Uterus (tissue), 4 donors: ENCODE data around the gene MEP1B. TPM values are rescaled to one million over a fixed set of nuclear protein-coding genes. Genes with fewer than 3 reads are reported as not detected.

Experiments
- DNase-seq, 2 donors: peaks; one replicate each; pipeline ENCODE4 v3.0.0-alpha.2; 2019 to 2020
- H3K27ac ChIP-seq, 2 donors: fragments of 200-600 bp; sonication (generic); 1 replicate in 1 of 2; 2 replicates in 1 of 2; pipeline ENCODE4 v1.5.1; 2016 to 2018
- H3K27me3 ChIP-seq, 2 donors: fragments of 200-600 bp; sonication (generic); one replicate each; pipeline ENCODE4 v1.5.1; 2018 to 2019; ENCODE audit warnings: control low read depth in 1 of 2
- H3K36me3 ChIP-seq, 2 donors: fragments of 200-600 bp; sonication (generic); one replicate each; pipeline ENCODE4 v1.5.1; 2019; ENCODE audit warnings: control low read depth in 1 of 2
- H3K4me1 ChIP-seq, 2 donors: fragments of 200-600 bp; sonication (generic); one replicate each; pipeline ENCODE4 v1.5.1; 2018 to 2019; ENCODE audit warnings: control low read depth in 1 of 2
- H3K4me3 ChIP-seq, 2 donors: fragments of 200-600 bp; sonication (generic); 1 replicate in 1 of 2; 2 replicates in 1 of 2; pipeline ENCODE4 v1.5.1; 2018 to 2019; ENCODE audit warnings: mild to moderate bottlenecking in 1 of 2
- H3K9me3 ChIP-seq, 2 donors: fragments of 200-600 bp; sonication (generic); one replicate each; pipeline ENCODE4 v1.5.1; 2019; ENCODE audit warnings: control low read depth in 1 of 2
- POLR2A ChIP-seq, 2 donors: fragments of 450-650 bp; IDR thresholded peaks; one replicate each; pipeline ENCODE4 v1.6.1; 2016; ENCODE audit warnings: antibody characterized with exemption in 2 of 2, mild to moderate bottlenecking in 1 of 2, moderate library complexity in 1 of 2
- intact Hi-C: fragments of 100-400 bp; cut with DNase I; formaldehyde crosslinking; loops from one replicate; pipeline ENCODE4 v1.15.1; 2023; ENCODE audit warnings: low total_unique reads
- total RNA-seq, 4 donors: library from RNA; depleted of rRNA in 3 of 4; stranded (reverse); fragments of >200 nt in 3 of 4; gene quantifications; one replicate each; pipeline versions ENCODE4 v1.1.0 to v1.2.4, GENCODE V29; 2014 to 2023
- TF ChIP-seq, protein P1 (sequence below), 4 experiments: fragments of 200-600 bp in 2 of 4; fragments of 450-650 bp in 2 of 4; sonication (generic) in 2 of 4; IDR thresholded peaks; one replicate each; pipeline ENCODE4 v1.5.1; 2016 to 2019; ENCODE audit warnings: antibody characterized with exemption in 4 of 4, mild to moderate bottlenecking in 2 of 4, moderate library complexity in 1 of 4
- donor health status: DM: yes; HTN: yes; CAD: no.

MEP1B gene
- total RNA-seq, 4 donors from 2014 or later = not detected

DNA sequence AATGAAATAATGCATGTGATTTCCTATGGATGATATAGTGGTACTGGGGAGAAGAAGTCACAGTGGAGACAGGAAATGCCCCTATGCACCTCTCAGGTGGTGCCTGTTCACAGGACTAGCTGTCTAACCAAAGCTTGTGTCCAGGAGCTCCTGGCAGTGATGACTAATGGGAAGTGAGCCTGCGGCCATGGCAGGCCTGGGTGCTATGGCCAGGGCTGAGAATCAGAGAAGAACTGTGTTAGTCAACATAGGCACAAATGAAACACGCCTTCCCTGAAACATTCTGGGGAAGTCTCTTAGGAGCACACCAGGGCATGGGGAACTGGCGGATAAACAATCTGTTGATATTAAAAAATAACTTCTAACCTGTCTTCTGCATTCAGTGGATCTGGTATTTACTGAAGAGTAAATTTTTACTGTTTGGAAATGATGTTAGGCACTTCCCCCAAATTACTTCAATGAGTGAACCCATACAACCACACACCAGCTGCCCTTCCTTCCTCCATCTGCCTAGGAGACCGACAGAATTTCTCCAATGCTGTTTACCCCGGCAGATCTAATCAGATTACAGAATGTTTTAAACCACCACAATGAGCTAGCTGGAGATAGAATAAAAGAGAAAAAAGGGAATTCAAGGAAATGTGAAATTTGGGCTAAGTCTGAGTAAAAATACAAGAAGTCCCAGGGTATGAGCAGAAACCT is 67.4 kb downstream of the MEP1B start:
- Histone ChIP-seq H3K9me3 (no peaks in the 10 kb centered on the region), H3K4me1 (no peaks in the 10 kb centered on the region), H3K27me3 (no peaks in the 10 kb centered on the region), H3K36me3 (no peaks in the 10 kb centered on the region), H3K4me3 (no peak overlapping the region), H3K27ac (no peak overlapping the region)
- intact Hi-C loops = no loop called here
- TF ChIP-seq, protein P1, sequence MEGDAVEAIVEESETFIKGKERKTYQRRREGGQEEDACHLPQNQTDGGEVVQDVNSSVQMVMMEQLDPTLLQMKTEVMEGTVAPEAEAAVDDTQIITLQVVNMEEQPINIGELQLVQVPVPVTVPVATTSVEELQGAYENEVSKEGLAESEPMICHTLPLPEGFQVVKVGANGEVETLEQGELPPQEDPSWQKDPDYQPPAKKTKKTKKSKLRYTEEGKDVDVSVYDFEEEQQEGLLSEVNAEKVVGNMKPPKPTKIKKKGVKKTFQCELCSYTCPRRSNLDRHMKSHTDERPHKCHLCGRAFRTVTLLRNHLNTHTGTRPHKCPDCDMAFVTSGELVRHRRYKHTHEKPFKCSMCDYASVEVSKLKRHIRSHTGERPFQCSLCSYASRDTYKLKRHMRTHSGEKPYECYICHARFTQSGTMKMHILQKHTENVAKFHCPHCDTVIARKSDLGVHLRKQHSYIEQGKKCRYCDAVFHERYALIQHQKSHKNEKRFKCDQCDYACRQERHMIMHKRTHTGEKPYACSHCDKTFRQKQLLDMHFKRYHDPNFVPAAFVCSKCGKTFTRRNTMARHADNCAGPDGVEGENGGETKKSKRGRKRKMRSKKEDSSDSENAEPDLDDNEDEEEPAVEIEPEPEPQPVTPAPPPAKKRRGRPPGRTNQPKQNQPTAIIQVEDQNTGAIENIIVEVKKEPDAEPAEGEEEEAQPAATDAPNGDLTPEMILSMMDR (IDR thresholded peaks at IDR 0.05) = no peak
- no peak for TF ChIP-seq POLR2A (IDR thresholded peaks at IDR 0.05)
- DNase-seq = no peak

DNA sequence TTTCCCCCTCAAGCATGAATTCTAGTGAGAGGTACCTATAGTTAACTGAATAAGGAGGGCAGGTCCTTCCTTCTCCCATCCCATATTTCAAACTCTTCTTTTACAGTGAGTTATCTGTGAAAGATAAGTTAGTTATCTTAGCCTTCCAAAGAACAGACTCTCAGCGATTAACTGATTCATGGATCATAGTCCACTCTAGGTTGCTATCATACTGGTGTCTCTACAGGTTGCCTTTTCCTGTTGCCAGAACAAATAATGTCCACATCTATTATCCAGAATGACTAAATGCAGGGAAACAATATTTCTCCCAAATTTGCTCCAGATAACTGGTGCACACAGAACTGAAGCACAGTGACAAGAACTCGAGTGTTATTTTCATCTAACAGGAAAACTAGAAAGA is 68.3 kb downstream of the MEP1B start:
- no peak overlapping the region for H3K4me3 ChIP-seq
- intact Hi-C loops = no loop called here
- H3K27me3 ChIP-seq = no peaks in the 10 kb centered on the region
- TF ChIP-seq POLR2A (IDR thresholded peaks at IDR 0.05) = no peak
- TF ChIP-seq, protein P1 (IDR thresholded peaks at IDR 0.05) = no peak
- H3K4me1 ChIP-seq = no peaks in the 10 kb centered on the region
- no peaks in the 10 kb centered on the region for H3K9me3 ChIP-seq
- no peak overlapping the region for H3K27ac ChIP-seq
- no peaks in the 10 kb centered on the region for H3K36me3 ChIP-seq
- no peak for DNase-seq

- intact Hi-C loops = no loop called here
- Histone ChIP-seq H3K27me3 (no peaks in the 10 kb centered on the region), H3K9me3 (no peaks in the 10 kb centered on the region), H3K4me3 (no peak overlapping the region), H3K4me1 (no peaks in the 10 kb centered on the region), H3K36me3 (no peaks in the 10 kb centered on the region), H3K27ac (no peak overlapping the region)
- TF ChIP-seq, protein P1 (IDR thresholded peaks at IDR 0.05) = no peak
- no peak for TF ChIP-seq POLR2A (IDR thresholded peaks at IDR 0.05)
- DNase-seq = no peak
These were observed 68.8 kb downstream of the MEP1B start for GRCh38 chr18:32258558-32259204.

DNA sequence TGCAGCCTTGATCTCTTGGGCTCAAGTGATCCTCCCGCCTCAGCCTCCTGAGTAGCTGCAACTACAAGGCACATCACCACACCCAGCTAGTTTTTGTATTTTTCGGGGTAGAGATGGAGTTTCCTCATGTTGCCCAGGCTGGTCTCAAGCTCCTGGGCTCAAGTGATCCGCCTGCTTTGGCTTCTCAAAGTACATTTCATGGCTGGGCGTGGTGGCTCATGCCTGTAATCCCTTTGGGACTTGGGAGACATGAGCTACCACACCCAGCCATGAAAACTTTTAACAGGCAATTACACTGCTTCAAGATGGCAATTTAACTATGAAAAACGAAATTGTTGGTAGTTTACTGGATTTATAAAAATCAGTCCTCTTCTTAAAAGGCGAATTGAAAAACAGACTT is 69.7 kb downstream of the MEP1B start:
- no peaks in the 10 kb centered on the region for H3K27me3 ChIP-seq
- TF ChIP-seq, protein P1 (IDR thresholded peaks at IDR 0.05) = no peak
- TF ChIP-seq POLR2A (IDR thresholded peaks at IDR 0.05) = no peak
- H3K36me3 ChIP-seq = no peaks in the 10 kb centered on the region
- intact Hi-C loops = no loop called here
- no peaks in the 10 kb centered on the region for H3K4me1 ChIP-seq
- H3K9me3 ChIP-seq = no peaks in the 10 kb centered on the region
- no peak overlapping the region for H3K27ac ChIP-seq
- DNase-seq = no peak
- no peak overlapping the region for H3K4me3 ChIP-seq

DNA sequence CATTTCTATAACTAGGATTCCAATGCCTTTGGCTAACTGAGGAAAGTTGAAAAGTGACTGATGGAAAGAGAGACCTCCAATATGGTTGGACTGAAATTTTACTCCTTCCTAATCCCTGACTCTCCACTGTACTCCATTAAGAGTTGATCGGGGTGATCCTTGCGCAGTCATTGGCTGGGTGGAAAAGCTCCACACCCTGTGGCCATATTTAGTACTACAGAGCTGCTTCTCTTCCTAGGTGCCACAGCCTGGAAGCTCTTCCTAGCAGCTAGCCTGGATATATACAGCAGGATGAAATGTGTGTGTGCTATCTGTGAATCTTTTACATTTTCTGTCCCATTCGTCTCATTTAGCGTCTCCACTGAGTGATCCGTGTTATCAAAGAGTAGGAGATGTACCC is 71.2 kb downstream of the MEP1B start:
- H3K36me3 ChIP-seq = no peaks in the 10 kb centered on the region
- intact Hi-C loops = loop anchor here (10.0 kb wide), 1 partner anchor 304 kb away; no protein-coding TSS in a partner anchor
- no peak for TF ChIP-seq POLR2A (IDR thresholded peaks at IDR 0.05)
- TF ChIP-seq, protein P1 (IDR thresholded peaks at IDR 0.05) = no peak
- no peaks in the 10 kb centered on the region for H3K4me1 ChIP-seq
- no peak overlapping the region for H3K27ac ChIP-seq
- no peak overlapping the region for H3K4me3 ChIP-seq
- no peaks in the 10 kb centered on the region for H3K27me3 ChIP-seq
- H3K9me3 ChIP-seq = no peaks in the 10 kb centered on the region
- no peak for DNase-seq
